GM23248 (cell line): ENCODE measurements around the gene GPR132. TPM values are rescaled to one million over a fixed set of nuclear protein-coding genes. Genes with fewer than 3 reads are reported as not detected.

Experiments
- DNase-seq: peaks from one replicate; pipeline ENCODE4 v3.0.0-alpha.2; 2015
- H2AFZ ChIP-seq: fragments of 200-600 bp; sonication (generic); 2 replicates; pipeline ENCODE4 v1.6.1; 2016; ENCODE audit warnings: antibody characterized with exemption
- H3F3A ChIP-seq: fragments of 200-600 bp; sonication (generic); 2 replicates; pipeline ENCODE4 v1.6.1; 2016; ENCODE audit warnings: mild to moderate bottlenecking, antibody characterized with exemption, mixed run types; ENCODE audit not compliant: insufficient read depth
- H3K27ac ChIP-seq: fragments of 200-600 bp; sonication (generic); 2 replicates; pipeline ENCODE4 v1.5.1; 2016; ENCODE audit warnings: mild to moderate bottlenecking
- H3K27me3 ChIP-seq: fragments of 200-600 bp; sonication (generic); replicated peaks from 2 replicates; pipeline ENCODE4 v1.6.1; 2016; ENCODE audit warnings: mild to moderate bottlenecking; ENCODE audit not compliant: insufficient read depth
- H3K36me3 ChIP-seq: fragments of 200-600 bp; sonication (generic); 2 replicates; pipeline ENCODE4 v1.6.1; 2016; ENCODE audit warnings: low read depth, mild to moderate bottlenecking
- H3K4me1 ChIP-seq: fragments of 200-600 bp; sonication (generic); 2 replicates; pipeline ENCODE4 v1.6.1; 2016; ENCODE audit warnings: mild to moderate bottlenecking; ENCODE audit not compliant: insufficient read depth
- H3K4me2 ChIP-seq: fragments of 200-600 bp; sonication (generic); one replicate; pipeline ENCODE4 v1.6.1; 2016; ENCODE audit warnings: mild to moderate bottlenecking; ENCODE audit not compliant: unreplicated experiment
- H3K4me3 ChIP-seq: fragments of 200-600 bp; sonication (generic); 2 replicates; pipeline ENCODE4 v1.5.1; 2016; ENCODE audit warnings: mild to moderate bottlenecking
- H3K79me2 ChIP-seq: fragments of 200-600 bp; sonication (generic); 2 replicates; pipeline ENCODE4 v1.6.1; 2016; ENCODE audit warnings: mild to moderate bottlenecking; ENCODE audit not compliant: insufficient read depth
- H3K9ac ChIP-seq: fragments of 200-600 bp; sonication (generic); 2 replicates; pipeline ENCODE4 v1.6.1; 2016; ENCODE audit warnings: mild to moderate bottlenecking
- H3K9me2 ChIP-seq: fragments of 200-600 bp; sonication (generic); 2 replicates; pipeline ENCODE4 v1.6.1; 2016; ENCODE audit warnings: mixed run types, mild to moderate bottlenecking, moderate library complexity; ENCODE audit not compliant: insufficient read depth
- H3K9me3 ChIP-seq: fragments of 200-600 bp; sonication (generic); one replicate; pipeline ENCODE4 v1.6.1; 2017; ENCODE audit warnings: low read depth
- H4K20me1 ChIP-seq: fragments of 200-600 bp; sonication (generic); 2 replicates; pipeline ENCODE4 v1.6.0; 2016; ENCODE audit not compliant: insufficient read depth
- EZH2 ChIP-seq: fragments of 200-600 bp; sonication (generic); IDR thresholded peaks from 2 replicates; pipeline ENCODE4 v1.6.1; 2018; ENCODE audit warnings: antibody characterized with exemption, mild to moderate bottlenecking; ENCODE audit not compliant: insufficient read depth, poor library complexity, severe bottlenecking
- EZH2phosphoT487 ChIP-seq: fragments of 200-600 bp; sonication (generic); IDR thresholded peaks from 2 replicates; pipeline ENCODE4 v1.6.1; 2018; ENCODE audit warnings: antibody characterized with exemption, moderate library complexity, mild to moderate bottlenecking, low read depth; ENCODE audit not compliant: insufficient read depth
- WGBS, 2 experiments: methylation state at CpG; one replicate each; pipeline ENCODE4 v1.1.6; 2015 to 2017; ENCODE audit warnings: low lambda C conversion rate in 2 of 2, low coverage in 1 of 2; ENCODE audit errors: missing lambda C conversion rate in 2 of 2; 5-methylcytosine and 5-hydroxymethylcytosine counted together
- in situ Hi-C: fragments of 300-500 bp; cut with MboI; formaldehyde crosslinking; loops from 2 replicates; pipeline ENCODE4 v1.15.0; 2020
- polyA plus RNA-seq: library from polyadenylated mRNA; unstranded; fragments of >200 nt; fragmentation: Nextera tagmentation; extraction: Ambion mirVana; gene quantifications from 2 replicates; pipeline ENCODE4 v1.2.1, GENCODE V29; 2016
- total RNA-seq: library from RNA; depleted of rRNA; stranded (reverse); fragments of >200 nt; shearing (Covaris generic); gene quantifications from 2 replicates; pipeline ENCODE4 v1.2.3, GENCODE V29; 2014

The GPR132 gene
- total and polyA plus RNA-seq, 2 experiments from 2014 or later, result not detected

- no peaks in the 10 kb centered on the region; the same call in 1 of the 2 replicates for H3K27me3 ChIP-seq
- H3K9me2 ChIP-seq, result no peaks in the 10 kb centered on the region
- no peaks in the 10 kb centered on the region for H3K36me3 ChIP-seq
- in situ Hi-C loops, result no loop called here
- H3K9ac ChIP-seq, result no peak overlapping the region
- H3K9me3 ChIP-seq, result no peaks in the 10 kb centered on the region
- H2AFZ ChIP-seq, result no peak overlapping the region
- H3K79me2 ChIP-seq, result no peaks in the 10 kb centered on the region
- H4K20me1 ChIP-seq, result no peaks in the 10 kb centered on the region
- no peaks in the 10 kb centered on the region for H3F3A ChIP-seq
- peak; percentile 42 for DNase-seq
- TF ChIP-seq EZH2phosphoT487 (no peak), EZH2 (no peak)
- no peak overlapping the region for H3K4me3 ChIP-seq
- WGBS, 2 experiments, result 19 to 22% methylated on average over 21 to 22 of the region's 24 CpGs
- H3K4me1 ChIP-seq, result peaks cover 8% of the 10 kb centered on the region
- no peak overlapping the region for H3K27ac ChIP-seq
- no peak overlapping the region for H3K4me2 ChIP-seq
Observed at GRCh38 chr14:105075379-105076295, 10.4 kb upstream of the GPR132 start.

- Histone ChIP-seq H3K36me3 (no peaks in the 10 kb centered on the region), H3K27ac (no peak overlapping the region), H3K9me2 (no peaks in the 10 kb centered on the region), H3F3A (no peaks in the 10 kb centered on the region), H4K20me1 (no peaks in the 10 kb centered on the region), H3K4me1 (peaks cover 14% of the 10 kb centered on the region), H3K9ac (no peak overlapping the region), H3K27me3 (no peaks in the 10 kb centered on the region; the same call in 1 of the 2 replicates), H2AFZ (no peak overlapping the region), H3K4me3 (no peak overlapping the region), H3K79me2 (no peaks in the 10 kb centered on the region), H3K9me3 (no peaks in the 10 kb centered on the region), H3K4me2 (no peak overlapping the region)
- TF ChIP-seq EZH2 (no peak), EZH2phosphoT487 (no peak)
- no peak for DNase-seq
- in situ Hi-C loops, result no loop called here
- 29 to 30% methylated on average over 11 to 15 of the region's 15 CpGs for WGBS, 2 experiments
Observed at GRCh38 chr14:105074601-105075053, 9.4 kb upstream of the GPR132 start.

- H3K79me2 ChIP-seq, result no peaks in the 10 kb centered on the region
- no peak overlapping the region for H3K27ac ChIP-seq
- H3K9ac ChIP-seq, result no peak overlapping the region
- 69 to 71% methylated on average over 13 to 17 of the region's 18 CpGs for WGBS, 2 experiments
- no peaks in the 10 kb centered on the region for H3F3A ChIP-seq
- H3K36me3 ChIP-seq, result no peaks in the 10 kb centered on the region
- TF ChIP-seq EZH2 (no peak), EZH2phosphoT487 (no peak)
- in situ Hi-C loops, result no loop called here
- H2AFZ ChIP-seq, result no peak overlapping the region
- H3K4me2 ChIP-seq, result no peak overlapping the region
- peaks cover 14% of the 10 kb centered on the region for H3K4me1 ChIP-seq
- no peak for DNase-seq
- H3K27me3 ChIP-seq, result no peaks in the 10 kb centered on the region; the same call in 1 of the 2 replicates
- H4K20me1 ChIP-seq, result no peaks in the 10 kb centered on the region
- no peak overlapping the region for H3K4me3 ChIP-seq
- no peaks in the 10 kb centered on the region for H3K9me3 ChIP-seq
- no peaks in the 10 kb centered on the region for H3K9me2 ChIP-seq
Observed at GRCh38 chr14:105073720-105074600, 8.7 kb upstream of the GPR132 start.

DNA sequence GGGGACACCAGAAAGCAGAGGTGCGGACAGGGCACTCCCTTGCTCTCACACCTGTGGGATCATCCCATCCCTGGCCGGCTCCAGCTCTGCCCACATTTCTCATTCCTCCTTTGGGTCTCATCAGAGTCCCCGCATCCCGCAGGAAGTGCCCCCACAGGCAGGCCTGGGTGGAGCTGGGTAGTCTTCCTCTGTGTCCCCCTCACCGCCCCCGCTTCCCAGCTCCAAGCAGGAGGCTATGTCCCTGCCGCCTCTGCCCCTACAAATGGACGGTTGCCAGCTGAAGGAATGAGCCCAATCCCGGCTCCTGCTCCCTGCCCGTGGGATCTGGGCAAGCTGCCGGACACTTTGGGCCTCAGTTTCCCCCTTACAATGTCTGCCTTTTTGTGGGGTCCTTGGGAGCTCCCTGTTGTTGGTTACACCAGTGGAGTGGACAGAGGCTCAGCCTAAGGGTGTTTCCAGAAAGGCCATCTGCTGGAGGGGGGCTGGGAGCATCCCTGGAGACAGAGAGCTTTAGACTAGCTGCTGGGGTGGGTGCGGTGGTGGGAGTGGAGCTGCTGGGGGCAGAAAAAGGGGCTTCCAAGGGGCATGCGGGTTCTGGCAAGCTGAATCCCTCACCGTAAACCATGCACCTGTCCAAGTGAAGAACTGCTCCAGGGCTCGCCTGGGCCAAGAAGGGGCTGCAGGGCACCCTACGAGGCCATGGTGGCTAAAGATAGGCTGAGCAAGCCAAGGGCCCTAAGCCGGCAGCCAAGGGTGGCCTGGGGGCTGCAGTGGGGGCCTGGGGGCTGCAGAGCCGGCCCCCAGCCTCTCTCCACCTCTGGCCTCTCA, 7.9 kb upstream of the GPR132 start:
- 61 to 70% methylated on average over 17 to 18 of the region's 18 CpGs for WGBS, 2 experiments
- Histone ChIP-seq H3K4me2 (no peak overlapping the region), H3K9me2 (no peaks in the 10 kb centered on the region), H3K36me3 (no peaks in the 10 kb centered on the region), H3K9ac (no peak overlapping the region), H3F3A (no peaks in the 10 kb centered on the region), H3K27ac (no peak overlapping the region), H3K4me1 (peaks cover 14% of the 10 kb centered on the region), H3K4me3 (no peak overlapping the region), H4K20me1 (no peaks in the 10 kb centered on the region), H3K9me3 (no peaks in the 10 kb centered on the region), H2AFZ (no peak overlapping the region), H3K27me3 (no peaks in the 10 kb centered on the region; the same call in 1 of the 2 replicates), H3K79me2 (no peaks in the 10 kb centered on the region)
- TF ChIP-seq EZH2phosphoT487 (no peak), EZH2 (no peak)
- DNase-seq, result no peak
- in situ Hi-C loops, result no loop called here
